Keratinocyte (primary cell): Measurements from ENCODE around the gene LSM5.

Source experiments
- EZH2 ChIP-seq: IDR thresholded peaks from one replicate; pipeline ENCODE4 v1.6.1; 2012; ENCODE audit warnings: inconsistent platforms, mild to moderate bottlenecking, low read length, moderate library complexity
- TF ChIP-seq, protein P1 (sequence below), 3 experiments: IDR thresholded peaks in 1 of 3; conservative IDR thresholded peaks in 1 of 3; optimal IDR thresholded peaks in 1 of 3; 2 replicates in 2 of 3; 3 replicates in 1 of 3; pipeline versions ENCODE3 to v1.5.1; 2011; ENCODE audit warnings: low read length in 3 of 3, mild to moderate bottlenecking in 3 of 3, moderate library complexity in 2 of 3, control low read depth in 1 of 3, inconsistent platforms in 1 of 3; ENCODE audit not compliant: insufficient read depth in 2 of 3; ENCODE audit errors: extremely low read depth in 1 of 3

DNA sequence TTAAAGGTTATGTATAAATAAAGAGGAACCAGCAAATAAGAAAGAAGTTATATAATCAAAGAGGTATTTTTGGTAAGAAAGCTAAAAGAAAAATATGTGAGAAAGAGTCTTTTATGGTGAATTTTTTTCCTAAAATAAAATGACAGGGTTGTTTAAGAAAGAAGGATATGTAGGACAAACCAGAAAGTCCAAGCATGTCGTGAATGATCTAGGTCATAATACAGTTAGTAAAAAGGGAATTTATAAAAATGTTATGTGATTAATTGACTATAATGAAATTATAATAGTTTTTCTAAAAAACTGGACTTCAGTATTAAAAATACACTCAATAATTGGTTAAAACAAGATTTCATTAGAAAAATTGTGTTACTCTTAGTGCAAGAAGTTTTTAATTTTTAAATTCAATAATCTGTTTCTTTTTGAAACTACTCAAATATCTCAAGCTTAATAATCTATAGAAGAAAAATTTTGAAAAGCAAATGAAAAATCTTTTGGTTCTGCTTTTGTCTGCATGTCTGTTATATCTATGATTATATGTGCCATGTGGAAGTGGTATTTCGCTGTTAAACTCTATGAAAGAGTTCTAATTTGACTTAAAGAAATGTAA, 28.5 kb upstream of the LSM5 start:
- TF ChIP-seq, protein P1, sequence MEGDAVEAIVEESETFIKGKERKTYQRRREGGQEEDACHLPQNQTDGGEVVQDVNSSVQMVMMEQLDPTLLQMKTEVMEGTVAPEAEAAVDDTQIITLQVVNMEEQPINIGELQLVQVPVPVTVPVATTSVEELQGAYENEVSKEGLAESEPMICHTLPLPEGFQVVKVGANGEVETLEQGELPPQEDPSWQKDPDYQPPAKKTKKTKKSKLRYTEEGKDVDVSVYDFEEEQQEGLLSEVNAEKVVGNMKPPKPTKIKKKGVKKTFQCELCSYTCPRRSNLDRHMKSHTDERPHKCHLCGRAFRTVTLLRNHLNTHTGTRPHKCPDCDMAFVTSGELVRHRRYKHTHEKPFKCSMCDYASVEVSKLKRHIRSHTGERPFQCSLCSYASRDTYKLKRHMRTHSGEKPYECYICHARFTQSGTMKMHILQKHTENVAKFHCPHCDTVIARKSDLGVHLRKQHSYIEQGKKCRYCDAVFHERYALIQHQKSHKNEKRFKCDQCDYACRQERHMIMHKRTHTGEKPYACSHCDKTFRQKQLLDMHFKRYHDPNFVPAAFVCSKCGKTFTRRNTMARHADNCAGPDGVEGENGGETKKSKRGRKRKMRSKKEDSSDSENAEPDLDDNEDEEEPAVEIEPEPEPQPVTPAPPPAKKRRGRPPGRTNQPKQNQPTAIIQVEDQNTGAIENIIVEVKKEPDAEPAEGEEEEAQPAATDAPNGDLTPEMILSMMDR (optimal IDR thresholded peaks at IDR 0.05 in 1 of 3, IDR thresholded peaks at IDR 0.05 in 1 of 3, conservative IDR thresholded peaks at IDR 0.05 in 1 of 3; ENCODE audit: extremely low read depth in 1 of 3, insufficient read depth in 2 of 3, low read length in 3 of 3), result no peak
- TF ChIP-seq EZH2, result no peak
